Lung microvascular endothelial cell (primary cell): Measurements from ENCODE around the gene TREX2. TPM values are rescaled to one million over a fixed set of nuclear protein-coding genes. Genes with fewer than 3 reads are reported as not detected.

Experiments used
- DNase-seq, 2 donors: peaks; one replicate each; pipeline versions ENCODE4 v3.0.0 to v3.0.0-alpha.2; 2010; ENCODE audit warnings: low read depth in 2 of 2
- total RNA-seq: library from RNA; depleted of rRNA; stranded (reverse); fragments of >200 nt; gene quantifications from 2 replicates; pipeline ENCODE4 v1.2.1, GENCODE V29; 2014

Gene TREX2
- total RNA-seq, 1 donor from 2014 or later, result 7.7 TPM

DNA sequence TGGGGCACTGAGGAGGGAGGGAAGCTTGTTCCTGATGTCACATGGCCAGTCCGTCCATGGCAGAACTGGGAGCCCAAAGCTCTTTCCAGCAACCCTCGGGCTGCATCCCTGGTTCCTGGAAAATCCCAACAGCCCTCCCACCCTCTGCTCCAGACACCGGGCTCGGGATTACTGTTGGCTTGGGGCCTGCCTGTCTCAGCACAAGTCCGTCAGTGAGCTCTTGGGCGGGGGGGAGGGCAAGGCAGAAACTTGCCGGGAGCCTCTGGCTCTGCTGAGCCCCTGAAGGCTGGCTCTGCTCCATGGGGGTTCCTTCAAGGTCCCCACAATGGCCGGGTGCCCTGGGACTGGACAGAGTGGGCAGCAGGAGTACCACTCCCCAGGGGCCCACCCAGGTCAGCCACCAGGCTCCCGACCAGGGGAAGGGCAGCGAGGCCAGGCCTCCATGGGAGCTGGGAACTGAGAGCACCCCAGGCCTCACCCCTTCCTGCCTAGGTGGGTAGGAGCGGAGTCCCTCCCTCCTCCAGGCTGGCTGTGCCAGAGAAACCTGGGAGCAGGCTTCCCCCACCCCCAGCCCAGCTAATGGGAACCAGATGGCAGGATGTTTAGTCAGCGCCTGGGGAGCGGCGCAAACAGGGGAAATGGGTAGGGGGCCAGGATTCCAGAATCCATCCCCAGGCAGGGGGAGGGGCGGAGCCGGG, 31.0 kb upstream of the TREX2 start:
- peak; percentile 62 to 63 for DNase-seq

DNA sequence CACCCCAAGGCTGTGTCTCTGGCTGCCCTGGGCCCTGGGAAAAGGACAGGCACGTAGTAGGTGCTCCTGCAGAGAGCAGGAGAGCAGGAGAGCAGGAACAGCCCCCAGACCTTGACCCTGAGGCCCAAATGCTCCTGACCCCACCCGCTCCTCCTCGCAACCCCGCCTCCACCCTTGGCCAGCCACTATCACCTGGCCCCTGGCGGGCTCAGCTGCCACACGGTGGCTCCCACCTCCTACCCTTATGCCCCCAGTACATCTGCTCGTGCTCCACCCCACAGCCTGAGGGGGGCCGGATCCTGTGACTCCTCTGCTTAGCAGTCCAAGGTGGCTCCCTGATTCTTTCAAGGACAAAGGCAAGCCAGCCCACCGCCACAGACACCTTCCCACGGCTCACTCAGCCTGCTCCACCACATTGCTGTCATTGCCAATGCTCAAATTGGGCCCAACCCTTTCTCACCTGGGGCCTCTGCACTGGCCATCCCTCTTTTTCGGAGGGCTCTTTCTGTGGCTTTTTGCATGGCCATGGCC, 30.0 kb upstream of the TREX2 start:
- no peak for DNase-seq

DNA sequence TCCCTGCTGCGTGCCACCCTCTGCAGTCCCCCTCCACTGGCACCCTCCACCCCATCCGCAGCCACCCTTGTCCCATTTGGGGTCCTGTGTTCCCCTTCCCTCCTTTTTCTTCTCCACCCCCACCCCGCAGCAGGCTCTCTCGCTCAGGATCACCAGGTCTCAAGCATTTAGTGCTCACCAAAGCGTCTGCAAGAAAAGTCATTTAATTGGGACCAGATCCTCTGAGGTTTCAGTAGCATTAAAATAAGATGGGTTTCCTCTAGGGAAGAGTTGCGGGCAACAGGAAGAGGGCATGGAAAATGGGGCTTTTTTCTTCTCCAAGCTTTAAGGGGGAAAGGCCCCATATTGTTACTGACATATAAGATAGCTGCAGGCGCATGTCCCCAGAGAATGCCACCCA, 29.4 kb upstream of the TREX2 start:
- no peak for DNase-seq

DNA sequence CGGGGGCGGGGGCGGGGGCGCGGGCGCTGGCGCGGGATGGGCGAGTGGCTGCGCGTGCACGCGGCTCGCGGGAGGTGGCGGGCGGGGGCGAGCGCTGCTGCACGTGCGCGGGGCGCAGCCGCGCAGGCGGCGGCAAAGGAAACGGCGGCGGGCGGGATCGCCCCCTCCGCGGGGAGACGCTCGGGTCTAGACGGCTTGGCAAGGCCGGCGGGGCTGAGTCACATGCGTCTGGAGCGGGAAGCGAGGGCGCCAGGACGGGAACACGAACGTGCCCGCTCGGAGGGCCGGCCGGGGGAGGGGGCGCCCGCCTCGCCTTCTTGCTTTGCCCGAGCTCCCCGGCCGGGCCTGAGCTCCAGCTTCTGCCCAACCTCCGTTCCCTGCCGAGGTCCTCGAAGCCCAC, 28.9 kb upstream of the TREX2 start:
- DNase-seq, result peak; percentile 69 to 70

DNA sequence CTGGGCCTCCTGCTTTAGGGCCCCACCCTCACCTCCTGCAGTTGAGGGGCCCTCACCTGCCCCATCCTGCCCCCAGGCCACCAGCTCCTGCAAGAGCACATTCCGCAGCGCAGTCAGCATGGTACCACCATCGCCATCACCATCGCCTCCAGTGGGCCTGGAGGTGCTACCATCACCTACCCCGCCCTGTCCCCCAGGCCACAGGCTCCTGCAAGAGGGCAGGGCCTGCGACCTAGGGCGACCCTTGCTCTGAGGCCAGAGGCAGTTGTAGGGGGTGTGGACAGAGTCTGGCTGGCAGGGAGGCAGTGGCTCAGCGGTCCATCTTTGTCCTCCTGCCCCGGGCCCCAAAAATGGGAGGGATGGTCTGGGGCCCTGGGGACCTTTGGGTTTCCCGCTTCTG, 28.4 kb upstream of the TREX2 start:
- DNase-seq, result no peak

DNA sequence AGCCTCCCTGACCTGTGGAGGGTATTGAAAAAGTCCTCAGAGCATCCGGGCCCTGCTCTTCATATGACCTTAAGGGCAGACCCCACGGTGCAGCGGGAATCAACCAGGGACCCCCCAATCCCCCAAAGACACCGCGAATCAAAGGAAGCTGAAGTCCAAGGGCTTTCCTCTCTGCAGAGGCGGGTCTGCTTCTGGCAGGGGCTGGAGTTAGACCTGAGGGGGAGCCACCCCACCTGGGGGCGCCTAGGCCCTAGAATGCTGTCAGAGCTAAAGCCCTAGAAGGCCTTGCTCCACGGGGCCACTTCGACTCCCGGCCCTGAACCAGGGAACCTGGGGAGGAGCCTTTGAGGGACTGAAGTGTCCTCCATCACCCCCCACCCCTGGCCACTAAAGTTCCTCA, 27.3 kb upstream of the TREX2 start:
- DNase-seq, result no peak

DNA sequence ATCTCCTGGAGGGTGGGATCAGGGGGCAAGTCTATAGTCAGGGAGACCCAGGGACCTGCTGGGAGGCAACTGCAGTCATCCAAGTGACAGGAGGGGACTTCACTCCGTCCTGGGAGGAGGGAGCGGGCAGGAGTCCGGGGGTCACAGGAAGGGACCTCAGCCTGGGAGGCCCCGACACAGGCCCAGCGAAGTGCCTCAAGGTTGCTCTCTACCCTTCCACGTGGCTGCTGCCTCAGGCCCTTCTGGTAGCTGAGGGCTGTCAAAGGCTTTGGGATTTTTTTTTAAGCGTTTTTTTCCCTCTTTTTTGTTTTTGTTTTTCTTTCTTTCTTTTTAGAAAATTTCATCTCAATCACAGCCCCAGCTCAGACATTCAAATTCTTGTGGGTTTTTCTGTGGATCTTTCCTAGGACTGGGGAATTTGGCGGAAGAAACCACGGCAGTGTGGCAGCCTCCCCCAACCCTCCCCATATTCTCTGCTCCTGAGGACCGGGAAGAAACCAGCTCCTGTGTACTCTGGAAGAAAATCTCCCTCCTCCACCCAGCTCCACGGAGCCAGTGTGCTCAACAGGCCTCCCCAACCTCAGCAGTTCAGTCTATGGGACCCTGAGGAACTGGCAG, 25.9 kb upstream of the TREX2 start:
- DNase-seq, result no peak

DNA sequence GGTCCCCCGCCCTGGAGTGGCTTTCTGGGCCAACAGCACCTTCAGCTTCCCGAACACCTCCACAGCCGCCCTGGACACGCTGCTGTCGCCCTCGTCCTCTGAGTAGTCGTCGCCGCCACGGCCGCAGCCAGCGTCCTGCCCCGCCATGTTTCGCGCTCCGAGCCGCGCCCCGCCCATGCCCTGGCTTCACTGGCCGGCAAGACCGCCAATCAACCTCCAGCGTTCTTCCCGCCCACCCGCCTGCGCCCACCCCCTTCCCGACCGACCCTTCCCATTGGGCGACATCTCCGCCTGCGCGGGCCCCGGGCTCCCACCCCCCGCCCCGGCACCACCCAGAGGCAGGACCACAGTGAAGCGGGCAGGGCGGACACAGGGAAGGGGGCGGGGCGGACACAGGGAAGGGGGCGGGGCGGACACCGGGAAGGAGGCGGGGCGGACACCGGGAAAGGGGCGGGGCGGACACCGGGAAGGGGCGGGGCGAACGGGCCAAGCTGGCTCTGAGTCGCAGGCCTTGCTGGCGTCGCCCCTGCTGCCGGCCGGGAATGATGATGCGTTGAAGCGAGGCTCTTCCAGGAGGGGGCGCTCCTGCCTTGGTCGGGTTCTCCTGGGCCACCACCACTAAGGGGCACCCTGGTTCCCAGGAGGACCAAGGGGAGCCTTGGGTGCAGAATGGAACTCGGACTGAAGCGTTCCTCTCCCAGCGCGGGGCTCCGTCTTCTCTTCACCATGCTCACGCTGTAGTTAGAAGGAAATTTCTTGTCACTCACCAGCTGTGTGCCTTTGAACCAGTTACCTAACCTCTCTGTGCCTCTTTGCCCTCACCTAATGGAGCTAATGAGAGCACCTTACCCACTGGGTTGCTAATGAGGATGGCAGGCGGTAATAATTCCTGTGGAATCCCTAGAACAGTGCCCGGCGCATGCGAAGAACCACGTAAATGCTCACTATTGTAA, 24.8 kb upstream of the TREX2 start, which contains the start of gene HAUS7:
Gene HAUS7 (minus strand): TSS at position 166 of the 953 bp plus-strand sequence. CDS start 19 bp downstream, at position 147.
- DNase-seq, result peak; percentile 92 to 95

DNA sequence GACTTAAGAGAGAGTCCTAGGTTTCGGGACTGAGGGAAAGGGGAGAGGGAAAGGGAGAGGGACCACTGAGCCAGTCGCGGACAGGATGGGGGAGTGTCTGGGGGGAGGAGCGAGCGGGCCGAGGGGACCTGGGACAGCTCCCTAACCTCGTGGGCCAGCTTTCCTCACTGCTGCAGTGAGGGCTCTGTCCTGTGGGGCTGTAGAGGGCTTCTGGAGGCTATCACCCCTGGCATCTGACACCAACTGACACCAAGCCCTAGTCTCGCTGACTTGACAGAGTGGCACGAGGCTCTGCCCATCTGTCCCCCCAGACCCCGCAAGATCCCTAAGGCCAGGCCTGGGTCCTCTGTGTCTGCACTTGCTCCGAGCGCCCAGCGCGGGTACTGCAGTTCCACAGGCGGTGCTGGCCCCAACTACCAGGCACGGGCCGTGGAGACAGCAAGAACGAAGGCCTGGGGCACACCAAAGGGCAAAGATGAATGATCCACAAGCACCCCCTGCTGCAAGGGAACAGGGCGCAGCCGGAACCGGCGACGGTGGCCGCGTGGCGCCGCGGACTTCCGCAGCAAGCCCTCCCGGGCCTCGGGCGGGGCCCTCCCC, 24.1 kb upstream of the TREX2 start:
- peak; percentile 39 to 47 for DNase-seq

DNA sequence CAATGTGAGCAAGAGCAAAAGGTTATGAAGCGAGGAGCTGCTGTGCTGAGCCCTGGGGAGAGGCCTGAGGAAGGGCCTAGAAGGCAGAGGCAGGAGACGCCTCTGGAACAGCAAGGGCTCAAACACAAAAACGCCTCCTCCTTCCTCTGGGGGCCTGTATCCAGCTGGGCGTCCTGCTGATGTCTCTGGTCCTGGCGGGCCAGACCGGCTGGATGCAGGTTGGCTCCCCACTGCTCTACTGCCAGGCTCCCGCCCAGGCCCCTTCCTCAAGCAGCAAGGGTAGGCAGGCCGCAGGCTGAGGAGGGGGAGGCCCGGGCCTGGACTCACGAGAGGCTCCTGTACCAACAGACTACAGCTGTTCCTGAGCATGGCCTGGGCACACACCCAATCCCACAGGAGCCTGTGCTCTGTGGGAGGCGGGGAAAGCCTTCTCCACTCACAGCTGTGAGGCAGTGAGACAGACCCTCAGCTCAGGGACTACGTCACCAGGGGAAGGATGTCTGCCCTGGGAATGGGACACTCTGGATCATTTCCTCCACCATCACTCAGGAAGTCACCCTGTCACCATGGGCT, 22.2 kb upstream of the TREX2 start:
- no peak for DNase-seq

DNA sequence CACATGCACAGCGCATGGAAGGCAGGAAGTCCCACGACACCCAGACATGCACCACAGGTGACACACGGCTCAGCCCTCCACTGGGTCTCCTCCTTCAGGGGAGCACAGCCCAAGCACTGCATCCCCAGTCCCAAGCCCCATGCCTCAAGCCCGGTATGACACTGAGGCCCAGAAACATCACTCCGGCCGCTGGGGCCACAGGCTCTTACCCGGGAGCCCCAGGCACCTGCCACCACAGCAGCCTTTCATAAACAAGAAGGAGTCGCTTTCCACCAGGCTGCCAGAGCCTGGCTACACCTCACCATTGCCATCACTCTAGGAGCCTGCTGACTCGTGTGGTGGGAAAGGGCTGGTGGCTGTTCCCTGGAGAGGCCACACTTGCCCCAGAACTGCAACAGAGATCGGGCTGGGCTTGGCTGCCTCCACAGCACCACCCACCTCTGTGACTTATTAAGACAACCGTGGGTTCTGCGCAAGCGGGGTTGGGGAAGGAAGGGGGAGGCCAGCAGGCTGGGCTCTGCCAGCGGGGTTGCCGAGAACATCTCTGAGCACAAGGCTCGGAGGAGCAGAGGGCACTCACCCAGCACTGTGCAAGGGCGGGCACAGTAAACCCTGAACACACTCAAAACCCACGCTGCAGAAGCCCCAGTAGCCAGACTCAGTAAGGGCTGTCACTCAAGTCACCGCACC, 20.0 kb upstream of the TREX2 start:
- DNase-seq, result no peak

DNA sequence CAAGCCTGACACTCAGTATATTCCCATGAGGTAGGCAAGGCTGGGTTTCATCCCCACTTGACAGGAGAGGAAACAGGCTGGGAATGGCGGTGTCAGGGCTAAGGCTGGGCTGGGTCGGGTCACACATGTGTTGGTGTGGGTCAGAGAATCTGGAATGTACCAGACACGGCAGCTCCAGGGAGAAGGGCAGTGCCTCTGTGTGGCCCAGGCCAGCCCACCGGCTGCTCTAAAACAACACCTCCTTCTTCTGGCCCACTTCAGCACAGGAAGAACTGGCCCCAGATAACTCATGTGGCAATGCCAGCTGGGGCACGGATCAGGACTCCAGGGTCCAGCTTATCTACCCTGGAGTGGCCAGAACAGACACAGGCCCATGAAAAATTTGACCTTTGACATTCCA, 18.3 kb upstream of the TREX2 start:
- no peak for DNase-seq

DNA sequence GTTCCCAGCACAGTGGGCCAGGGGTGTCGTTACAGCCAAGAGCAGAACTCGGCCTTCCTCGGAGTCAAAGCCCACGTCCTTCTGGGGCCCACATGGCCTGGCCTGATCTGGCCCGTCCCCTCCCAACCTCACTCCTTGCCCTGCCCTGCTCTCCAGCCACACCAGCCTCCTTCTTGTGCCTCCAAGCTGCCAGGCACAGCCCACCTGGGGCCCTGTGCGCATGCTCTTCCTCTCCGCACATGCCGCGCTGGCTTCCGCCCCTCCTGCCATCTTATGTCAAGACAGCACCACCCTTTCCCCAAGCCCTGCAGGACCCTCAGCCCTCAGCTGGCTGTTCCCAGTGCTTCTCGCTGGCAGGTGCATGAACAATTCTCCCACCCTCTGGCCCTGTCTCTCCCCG, 17.7 kb upstream of the TREX2 start:
- no peak for DNase-seq

DNA sequence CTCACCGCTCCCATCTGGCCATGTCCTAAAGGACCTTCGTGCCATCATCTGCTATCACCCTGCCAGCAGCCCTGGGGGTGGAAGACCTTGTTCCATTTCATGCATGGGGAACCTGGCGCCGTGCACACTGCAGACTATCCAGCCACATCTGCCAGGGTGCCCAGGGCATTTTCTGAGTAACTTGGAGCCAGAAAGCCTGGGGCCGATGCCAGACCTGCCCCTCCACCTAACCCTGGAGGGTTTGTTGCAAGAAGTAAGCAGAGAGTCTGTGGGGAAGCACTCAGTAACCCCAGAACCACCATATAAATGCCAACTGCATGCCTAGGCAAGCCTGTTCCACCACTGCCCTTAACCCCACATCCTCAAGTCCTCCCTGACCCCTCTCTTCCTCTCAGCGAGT, 17.2 kb upstream of the TREX2 start:
- DNase-seq, result no peak

DNA sequence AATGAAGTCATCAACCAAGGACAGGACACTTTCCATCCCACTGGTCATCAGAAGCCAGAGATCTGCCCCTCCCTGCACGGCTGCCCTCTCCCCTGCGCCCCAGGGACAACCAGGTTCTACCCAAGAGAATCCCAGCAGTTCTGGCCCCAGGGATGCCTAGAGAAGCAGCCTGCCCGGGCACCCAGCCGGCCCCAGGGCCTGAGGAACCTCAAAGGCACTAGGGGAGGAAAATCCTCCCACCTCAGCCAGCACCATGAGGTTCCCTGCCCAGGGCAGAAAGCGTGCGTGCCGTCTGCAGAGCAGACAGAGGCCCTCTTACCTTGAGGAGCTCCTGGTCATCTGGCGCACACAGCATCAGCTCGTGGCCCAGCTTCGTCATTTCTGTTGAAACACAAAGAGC, 16.4 kb upstream of the TREX2 start:
- no peak for DNase-seq

DNA sequence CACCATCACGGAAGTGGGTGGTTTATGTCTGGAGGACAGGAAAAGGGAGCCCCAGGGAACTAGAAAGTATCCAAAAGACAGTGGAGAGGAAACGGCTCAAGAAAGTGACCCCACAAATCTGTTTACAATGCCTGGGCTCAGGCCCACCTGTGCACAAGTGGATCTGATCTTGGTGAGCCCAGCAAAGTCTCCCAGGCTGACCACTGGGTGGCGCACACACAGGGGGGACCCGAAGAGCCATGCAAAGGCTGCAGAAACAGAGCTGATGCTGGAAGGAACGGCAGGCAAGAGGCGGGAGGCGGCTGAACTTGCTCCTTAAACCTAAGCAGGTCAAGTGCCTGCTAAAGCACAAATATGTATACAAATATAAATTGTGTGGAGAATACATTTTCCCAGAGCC, 15.0 kb upstream of the TREX2 start:
- DNase-seq, result peak; percentile 47 to 63

DNA sequence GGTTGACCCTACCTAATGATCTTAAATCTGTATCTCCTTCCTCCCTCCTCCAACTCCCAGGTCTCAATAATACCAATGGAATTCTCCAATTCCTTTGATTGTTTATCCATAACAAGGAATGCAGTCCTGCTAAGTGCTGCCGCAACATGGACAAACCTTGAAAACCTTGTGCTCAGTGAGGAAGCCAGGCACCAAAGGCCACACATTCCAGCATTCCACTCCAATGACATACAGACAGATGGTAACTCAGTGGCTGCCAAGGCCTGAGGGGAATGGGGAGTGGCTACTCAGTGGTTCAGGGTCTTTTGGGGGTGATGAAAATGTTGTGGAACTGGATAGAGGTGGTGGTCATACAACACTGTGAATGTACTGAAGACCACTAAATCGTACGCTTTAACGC, 14.1 kb upstream of the TREX2 start:
- peak; percentile 67 to 79 for DNase-seq

DNA sequence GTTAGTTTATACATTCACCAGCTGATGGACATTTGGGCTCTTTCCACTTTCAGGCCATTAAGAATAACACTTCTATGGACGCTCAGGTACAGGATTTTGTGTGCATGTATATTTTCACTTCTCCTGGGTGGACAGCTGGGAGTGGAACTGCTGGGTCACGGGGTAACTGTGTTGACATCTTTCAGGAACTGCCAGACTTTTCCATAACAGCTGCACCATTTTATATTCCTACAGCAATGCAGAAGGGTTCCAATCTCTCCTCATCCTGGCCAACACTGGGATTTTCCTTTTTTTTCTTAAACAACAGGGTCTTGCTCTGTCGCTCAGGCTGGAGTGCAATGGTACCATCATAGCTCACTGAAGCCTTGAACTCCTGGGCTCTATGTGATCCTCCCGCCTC, 12.6 kb upstream of the TREX2 start:
- no peak for DNase-seq

DNA sequence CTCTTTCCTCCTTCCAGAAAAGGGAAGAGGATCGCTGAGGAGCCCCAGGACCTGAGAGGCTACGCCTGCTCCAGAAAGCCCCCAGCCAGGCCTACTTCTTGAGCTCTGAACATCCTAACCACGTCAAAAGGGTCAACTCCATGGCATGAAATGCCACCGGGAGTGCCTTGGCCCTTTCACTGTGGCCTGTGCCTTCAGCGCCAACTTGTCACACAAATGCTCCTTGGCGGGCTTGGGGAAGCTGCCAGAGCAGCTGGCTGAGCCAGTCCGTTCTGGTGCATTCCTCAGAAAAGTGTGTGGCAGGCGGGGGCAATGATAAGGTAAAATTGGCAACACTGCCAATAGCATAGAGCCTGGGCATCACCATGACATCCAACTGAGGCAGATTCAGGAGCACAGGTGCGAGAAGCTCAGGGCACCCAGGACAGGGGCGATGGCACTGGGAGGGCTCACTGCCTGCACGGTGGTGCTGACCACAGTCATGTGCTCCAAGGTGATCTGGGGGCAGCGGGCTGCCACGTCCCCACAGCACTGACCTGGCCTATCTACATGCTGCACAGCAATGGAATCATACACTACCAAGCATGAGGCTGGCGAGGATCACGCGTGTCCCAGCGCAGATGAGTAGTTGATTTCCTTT, 12.1 kb upstream of the TREX2 start:
- DNase-seq, result no peak

DNA sequence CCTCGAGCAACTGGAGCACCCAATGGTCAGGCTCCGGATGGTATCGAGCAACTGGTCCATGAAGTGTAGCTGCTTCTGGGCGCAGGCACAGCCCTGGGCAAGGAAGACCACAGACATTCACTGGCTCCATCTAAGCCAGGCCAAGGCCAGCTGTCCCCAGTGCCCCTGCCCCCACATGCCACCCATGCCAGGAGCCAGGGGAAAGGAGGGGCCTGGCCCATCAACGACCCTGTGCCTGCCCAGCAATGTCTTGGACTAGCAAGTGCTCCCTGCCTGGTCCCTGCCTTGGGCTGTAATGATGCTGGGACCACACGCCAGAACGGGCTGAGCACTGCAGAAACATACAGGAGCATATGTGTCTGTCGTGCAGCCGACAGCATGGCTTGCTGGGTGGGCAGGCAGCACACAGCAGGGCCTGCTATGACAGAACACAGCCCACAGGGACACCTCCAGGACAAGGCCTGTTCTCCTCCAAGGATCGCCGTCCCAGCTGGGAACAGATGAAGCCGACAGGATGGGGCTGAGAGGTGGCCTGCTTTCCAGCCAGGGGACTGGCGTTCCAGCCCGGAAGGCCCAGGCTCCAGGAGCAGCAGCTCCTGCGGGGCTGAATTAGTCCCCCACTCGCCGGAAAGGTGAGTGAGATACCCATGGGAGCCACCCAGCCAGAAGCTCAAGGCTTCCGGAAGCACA, 11.4 kb upstream of the TREX2 start:
- no peak for DNase-seq
